Calu3 (cell line): Measurements from ENCODE around the gene IGFBP1. TPM values are rescaled to one million over a fixed set of nuclear protein-coding genes. Genes with fewer than 3 reads are reported as not detected.
"Not testable (repeated sequence)": the region's sequence is repeated elsewhere in the genome, so short reads cannot be mapped to it uniquely, and the experiment has no call there.

Experiments used
- BruUV-seq: library from RNA; stranded (reverse); fragments of 400-500 nt; replicated peaks from 2 replicates; lab custom pipeline; 2021; lab: Mats Ljungman, UMichigan
- CTCF ChIA-PET: fragments of 300-600 bp; sonication (Branson Sonifier 250); formaldehyde crosslinking; loops from one replicate; lab custom pipeline; 2022; ENCODE audit warnings: antibody characterized with exemption; lab: Charles Lee
- DNase-seq: peaks from one replicate; pipeline ENCODE4 v3.0.0; 2022
- H3K27ac Mint-ChIP-seq: one replicate; pipeline ENCODE4 v1.8.0; 2022; ENCODE audit warnings: mixed read lengths; ENCODE audit not compliant: unreplicated experiment
- H3K27me3 Mint-ChIP-seq: one replicate; pipeline ENCODE4 v1.8.0; 2022; ENCODE audit warnings: mixed read lengths; ENCODE audit not compliant: unreplicated experiment
- H3K36me3 Mint-ChIP-seq: one replicate; pipeline ENCODE4 v1.8.0; 2022; ENCODE audit warnings: mild to moderate bottlenecking, moderate library complexity, mixed read lengths; ENCODE audit not compliant: insufficient read depth, unreplicated experiment
- H3K4me1 Mint-ChIP-seq: one replicate; pipeline ENCODE4 v1.8.0; 2022; ENCODE audit warnings: mild to moderate bottlenecking, low read depth, mixed read lengths; ENCODE audit not compliant: unreplicated experiment
- H3K4me3 Mint-ChIP-seq: one replicate; pipeline ENCODE4 v1.8.0; 2022; ENCODE audit warnings: mild to moderate bottlenecking, low read depth, moderate library complexity, mixed read lengths; ENCODE audit not compliant: unreplicated experiment
- H3K9me3 Mint-ChIP-seq: one replicate; pipeline ENCODE4 v1.8.0; 2022; ENCODE audit warnings: low read depth, mixed read lengths; ENCODE audit not compliant: unreplicated experiment
- CTCF ChIP-seq: fragments of 200-600 bp; IDR thresholded peaks from one replicate; pipeline ENCODE4 v1.8.0; 2022; ENCODE audit warnings: antibody characterized with exemption; ENCODE audit not compliant: unreplicated experiment
- intact Hi-C: fragments of 100-400 bp; cut with micrococcal nuclease; formaldehyde crosslinking; loops from one replicate; pipeline ENCODE4 v1.10.0; 2022; ENCODE audit not compliant: unreplicated experiment
- total RNA-seq: library from RNA; stranded (reverse); gene quantifications from 2 replicates; pipeline ENCODE4 v1.2.3, GENCODE V29; 2022

IGFBP1 gene
- total RNA-seq, 1 experiment from 2014 or later, result 6.1 TPM

GRCh38 chr7:45937862-45938261, 49.6 kb downstream of the IGFBP1 start:
- H3K9me3 Mint-ChIP-seq, result peaks cover 4% of the 10 kb centered on the region
- no peaks in the 10 kb centered on the region for H3K27me3 Mint-ChIP-seq
- CTCF ChIA-PET, result no interaction called here
- no TSS peak for BruUV-seq
- peaks cover 8% of the 10 kb centered on the region for H3K4me1 Mint-ChIP-seq
- H3K27ac Mint-ChIP-seq, result no peak overlapping the region
- no peak for DNase-seq
- H3K36me3 Mint-ChIP-seq, result no peaks in the 10 kb centered on the region
- no peak for TF ChIP-seq CTCF
- intact Hi-C loops, result no loop called here
- H3K4me3 Mint-ChIP-seq, result no peak overlapping the region

GRCh38 chr7:45938626-45939302, 50.5 kb downstream of the IGFBP1 start:
- H3K36me3 Mint-ChIP-seq, result no peaks in the 10 kb centered on the region
- H3K27me3 Mint-ChIP-seq, result no peaks in the 10 kb centered on the region
- H3K4me1 Mint-ChIP-seq, result peaks cover 8% of the 10 kb centered on the region
- H3K4me3 Mint-ChIP-seq, result no peak overlapping the region
- intact Hi-C loops, result no loop called here
- CTCF ChIA-PET, result no interaction called here
- H3K9me3 Mint-ChIP-seq, result peaks cover 4% of the 10 kb centered on the region
- no TSS peak for BruUV-seq
- DNase-seq, result no peak
- TF ChIP-seq CTCF, result no peak
- H3K27ac Mint-ChIP-seq, result no peak overlapping the region

DNA sequence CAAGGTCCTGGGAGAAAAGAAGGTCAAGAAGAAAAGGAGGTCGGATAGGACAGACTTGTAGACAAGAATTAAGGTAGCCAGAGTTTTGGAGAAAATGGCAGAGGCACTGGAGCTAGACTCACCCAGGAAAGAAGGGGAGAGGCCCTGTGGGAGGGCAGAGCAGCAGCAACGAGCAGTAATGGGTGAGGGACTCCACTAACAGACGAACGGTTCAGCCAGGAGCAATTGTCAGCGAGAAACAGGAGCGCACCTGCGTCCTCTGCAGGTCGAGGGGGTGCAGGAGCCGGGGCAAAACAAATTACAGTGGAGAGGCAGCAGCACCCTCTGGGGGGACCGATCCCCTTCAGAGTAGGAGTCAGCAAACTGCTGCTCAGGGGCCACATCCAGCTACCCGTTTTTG, 51.3 kb downstream of the IGFBP1 start:
- intact Hi-C loops, result no loop called here
- no peak overlapping the region for H3K27ac Mint-ChIP-seq
- H3K4me3 Mint-ChIP-seq, result no peak overlapping the region
- TF ChIP-seq CTCF, result no peak
- peaks cover 4% of the 10 kb centered on the region for H3K9me3 Mint-ChIP-seq
- H3K27me3 Mint-ChIP-seq, result no peaks in the 10 kb centered on the region
- BruUV-seq, result no TSS peak
- H3K4me1 Mint-ChIP-seq, result peaks cover 8% of the 10 kb centered on the region
- no peak for DNase-seq
- CTCF ChIA-PET, result no interaction called here
- no peaks in the 10 kb centered on the region for H3K36me3 Mint-ChIP-seq

- DNase-seq, H3K9me3 Mint-ChIP-seq, H3K4me3 Mint-ChIP-seq, H3K4me1 Mint-ChIP-seq, CTCF ChIA-PET, H3K27me3 Mint-ChIP-seq, BruUV-seq, H3K27ac Mint-ChIP-seq, H3K36me3 Mint-ChIP-seq, intact Hi-C loops: not testable (repeated sequence)
These were observed 52.0 kb downstream of the IGFBP1 start for GRCh38 chr7:45940237-45940781.

DNA sequence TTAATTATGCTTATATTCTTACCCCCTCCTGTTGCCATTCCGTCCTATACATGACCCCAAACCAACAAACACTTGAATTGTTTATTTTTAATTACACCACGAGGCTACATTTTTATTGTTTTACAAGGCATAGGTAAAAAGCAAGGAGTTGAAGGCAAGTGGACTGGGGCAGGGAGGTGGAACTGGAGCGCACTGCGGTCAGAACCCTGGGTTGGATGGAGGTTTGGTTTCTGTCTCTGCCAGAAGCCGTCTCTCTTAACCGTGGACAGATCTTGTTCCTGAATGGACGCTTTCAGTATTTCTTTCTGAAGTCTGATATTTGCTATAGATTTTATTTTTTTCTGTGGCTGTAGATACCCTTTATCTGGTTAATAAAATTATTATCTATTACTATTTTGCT, 52.7 kb downstream of the IGFBP1 start:
- Mint-ChIP-seq H3K36me3 (no peaks in the 10 kb centered on the region), H3K27ac (no peak overlapping the region), H3K4me1 (peaks cover 8% of the 10 kb centered on the region), H3K4me3 (no peak overlapping the region), H3K9me3 (peaks cover 4% of the 10 kb centered on the region), H3K27me3 (no peaks in the 10 kb centered on the region)
- DNase-seq, result no peak
- CTCF ChIA-PET, result no interaction called here
- no peak for TF ChIP-seq CTCF
- intact Hi-C loops, result no loop called here
- no TSS peak for BruUV-seq
